Dermis blood vessel endothelial cell (primary cell): ENCODE results near the gene ASIC5. TPM values are rescaled to one million over a fixed set of nuclear protein-coding genes. Genes with fewer than 3 reads are reported as not detected.
"Not testable (repeated sequence)": the region's sequence is repeated elsewhere in the genome, so short reads cannot be mapped to it uniquely, and the experiment has no call there.

Experiments
- DNase-seq: peaks from one replicate; pipeline ENCODE4 v3.0.0; 2010
- total RNA-seq: library from RNA; depleted of rRNA; stranded (reverse); fragments of >200 nt; gene quantifications from 2 replicates; pipeline ENCODE4 v1.2.3, GENCODE V29; 2014

ASIC5 gene
- total RNA-seq, 1 donor from 2014 or later: not detected

DNA sequence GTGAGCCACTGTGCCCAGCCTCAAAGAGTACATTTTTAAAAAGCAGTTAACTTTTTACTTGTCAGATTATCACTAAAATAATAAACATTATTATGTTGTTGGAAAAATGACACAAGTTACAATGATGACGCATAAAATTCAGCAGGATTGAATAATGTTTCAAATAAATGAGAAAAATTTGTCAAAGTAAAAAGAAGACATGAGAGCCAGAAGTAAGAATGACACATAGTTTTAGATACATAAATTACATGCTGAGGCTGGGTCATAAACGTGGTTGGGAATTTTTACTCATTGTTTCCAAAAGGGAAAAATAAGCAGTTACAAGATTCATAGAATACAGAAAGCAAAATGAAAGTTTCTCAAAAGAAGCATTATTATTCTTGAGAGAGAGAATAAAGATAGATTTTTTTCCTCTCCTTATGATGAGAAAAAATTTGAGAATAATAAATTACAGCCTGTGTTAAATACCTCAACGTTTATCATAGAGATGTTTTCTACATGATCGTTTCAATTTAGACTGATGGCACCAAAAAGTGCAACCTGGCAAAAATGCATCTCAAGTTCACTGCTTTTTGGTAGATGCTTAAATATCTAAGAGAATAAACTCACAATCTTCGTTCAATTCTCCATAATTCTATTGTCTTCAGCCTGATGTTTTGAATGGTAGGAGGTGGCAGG is 66.8 kb downstream of the ASIC5 start:
- no peak for DNase-seq

DNA sequence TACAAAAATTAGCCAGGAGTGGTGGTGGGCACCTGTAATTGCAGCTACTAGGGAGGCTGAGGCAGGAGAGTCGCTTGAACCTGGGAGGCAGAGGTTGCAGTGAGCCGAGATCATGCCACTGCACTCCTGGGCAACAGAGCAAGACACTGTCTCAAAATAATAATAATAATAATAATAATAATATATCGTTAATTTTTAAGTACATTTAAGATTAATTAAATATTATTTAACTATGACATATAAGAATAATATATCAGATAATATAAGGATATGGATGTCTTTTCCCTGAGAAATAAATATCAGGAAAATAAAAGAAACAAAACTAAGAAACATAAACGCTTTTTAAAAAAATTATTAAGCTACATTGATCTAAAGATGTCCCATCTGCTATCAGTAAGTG is 68.5 kb downstream of the ASIC5 start:
- not testable (repeated sequence) for DNase-seq

DNA sequence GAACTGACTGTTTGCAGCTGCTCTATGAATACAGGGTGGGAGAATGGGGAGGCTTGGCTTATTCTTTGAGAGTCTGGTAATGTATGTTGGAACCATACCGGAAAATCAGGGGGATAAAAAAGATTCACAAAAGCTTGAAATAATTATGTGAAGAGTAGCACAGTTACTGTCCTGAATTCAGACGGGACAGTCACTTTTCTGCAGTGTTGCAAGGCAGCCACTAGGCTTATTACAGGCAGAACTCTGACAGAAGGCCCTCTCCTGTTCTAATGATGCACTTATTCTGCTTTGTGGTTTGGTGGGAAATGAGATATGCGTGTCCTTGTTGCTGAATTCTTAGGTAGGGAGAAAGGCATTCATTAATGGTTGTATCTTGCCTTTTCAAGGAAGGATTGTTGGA is 70.1 kb downstream of the ASIC5 start:
- no peak for DNase-seq

DNA sequence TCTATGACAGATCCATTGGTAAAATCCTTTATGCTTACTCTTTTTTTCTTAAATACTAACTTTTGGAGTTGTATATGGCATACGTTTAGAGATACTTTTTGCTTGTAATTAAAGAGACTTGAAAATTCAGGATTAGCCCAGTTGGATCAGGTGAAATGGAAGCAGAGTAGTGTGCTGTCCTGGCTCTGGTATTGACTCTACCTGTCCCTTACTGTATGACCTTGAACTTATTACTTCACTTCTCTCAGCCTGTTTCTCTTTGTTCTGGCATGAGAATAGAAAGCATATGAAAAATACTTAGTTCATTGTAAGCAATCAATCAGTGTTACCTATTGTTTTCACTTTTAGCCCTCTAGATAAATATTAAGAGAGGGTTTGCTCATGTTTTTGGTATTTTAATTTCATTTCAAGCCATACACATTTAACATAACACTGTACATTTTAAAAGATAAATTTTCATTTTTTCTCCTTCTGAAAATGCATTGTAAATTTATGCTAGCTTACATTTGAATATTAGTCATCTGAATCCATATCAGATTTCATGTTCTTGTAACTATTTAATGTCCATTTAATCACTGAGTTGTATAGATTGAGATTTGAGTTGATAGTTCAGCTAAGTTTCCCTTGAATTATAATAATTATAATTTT is 71.4 kb downstream of the ASIC5 start:
- DNase-seq: no peak

DNA sequence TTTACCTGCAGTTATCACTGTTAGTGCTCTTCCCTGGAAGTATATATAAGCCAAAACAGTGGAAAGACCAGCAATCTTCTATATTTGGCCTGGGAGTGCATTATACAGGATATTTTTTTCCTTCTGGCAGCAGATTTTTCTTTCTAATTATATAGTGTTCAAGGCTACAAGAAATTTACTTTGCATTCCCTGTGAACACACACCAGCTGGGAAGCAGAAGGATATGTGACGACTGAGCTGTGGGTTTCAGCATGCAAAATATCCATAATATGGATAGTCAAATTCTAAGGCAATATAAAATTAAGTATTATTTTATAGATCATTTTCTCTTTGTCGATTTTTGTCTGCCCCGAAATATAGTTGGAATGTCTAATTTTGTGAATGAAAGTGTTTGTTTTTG is 76.1 kb downstream of the ASIC5 start:
- no peak for DNase-seq

DNA sequence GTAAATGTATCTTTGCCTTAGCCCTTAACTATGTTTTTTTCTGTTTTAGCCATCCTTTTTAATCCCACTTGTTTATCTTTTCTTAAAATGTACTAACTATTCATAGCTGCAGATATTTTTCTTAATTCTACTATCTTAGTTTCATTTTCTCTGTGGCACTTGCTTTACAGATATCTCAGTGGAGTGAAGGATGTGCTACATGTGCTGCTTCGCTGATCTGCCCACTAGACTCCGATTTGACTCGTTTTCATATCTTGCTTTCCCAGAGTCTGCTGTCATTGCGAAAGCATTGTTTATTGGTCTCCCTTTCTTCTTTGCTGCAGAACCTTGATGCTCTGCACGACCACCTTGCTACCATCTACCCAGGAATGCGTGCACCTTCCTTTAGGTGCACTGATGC is 76.7 kb downstream of the ASIC5 start:
- DNase-seq: no peak

DNA sequence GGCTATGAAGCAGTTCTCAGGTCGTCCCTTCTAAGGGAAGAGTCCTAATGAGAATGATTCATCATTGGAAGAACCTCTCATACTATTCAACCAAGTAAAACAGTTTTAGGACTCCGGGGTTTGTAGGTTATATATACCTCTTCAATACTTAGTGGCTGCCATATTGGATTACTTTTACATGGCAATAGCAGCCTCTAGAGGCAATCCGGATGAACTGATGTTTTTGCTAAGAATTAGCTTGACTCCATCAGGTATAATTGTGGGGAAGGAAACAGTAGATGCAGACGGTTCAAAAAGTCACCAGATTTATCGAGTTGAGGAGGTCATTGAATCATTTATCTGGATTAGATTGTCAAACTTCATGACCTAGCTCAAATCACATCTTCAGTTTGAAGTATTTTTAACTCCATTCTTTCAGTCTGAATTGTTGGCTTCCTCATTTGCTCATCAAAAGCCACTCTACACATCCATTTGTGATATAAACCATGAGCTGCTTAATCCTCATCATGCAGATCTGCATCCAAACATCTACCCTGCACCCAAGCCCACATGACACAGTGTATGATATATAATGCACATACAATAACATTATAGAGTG is 78.9 kb downstream of the ASIC5 start:
- DNase-seq: peak; percentile 8

DNA sequence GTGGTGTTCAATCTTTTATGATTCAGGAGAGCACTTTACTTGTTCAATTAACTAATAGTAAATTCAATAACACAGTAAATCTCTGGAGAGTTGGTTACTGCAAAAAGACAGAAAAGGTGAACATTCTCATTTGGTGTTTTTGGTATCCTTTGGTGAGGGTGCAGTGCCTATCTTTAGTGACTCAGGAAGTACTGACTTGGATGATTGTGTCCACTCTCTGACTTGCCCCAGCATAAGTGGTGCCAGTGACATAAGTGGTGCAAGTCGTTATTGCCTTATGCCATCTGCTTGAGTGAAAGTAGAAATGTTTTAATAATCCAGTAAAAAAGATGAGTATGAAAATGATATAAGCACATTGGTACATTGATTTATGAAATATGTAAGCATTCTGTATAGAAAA is 80.2 kb downstream of the ASIC5 start:
- no peak for DNase-seq

DNA sequence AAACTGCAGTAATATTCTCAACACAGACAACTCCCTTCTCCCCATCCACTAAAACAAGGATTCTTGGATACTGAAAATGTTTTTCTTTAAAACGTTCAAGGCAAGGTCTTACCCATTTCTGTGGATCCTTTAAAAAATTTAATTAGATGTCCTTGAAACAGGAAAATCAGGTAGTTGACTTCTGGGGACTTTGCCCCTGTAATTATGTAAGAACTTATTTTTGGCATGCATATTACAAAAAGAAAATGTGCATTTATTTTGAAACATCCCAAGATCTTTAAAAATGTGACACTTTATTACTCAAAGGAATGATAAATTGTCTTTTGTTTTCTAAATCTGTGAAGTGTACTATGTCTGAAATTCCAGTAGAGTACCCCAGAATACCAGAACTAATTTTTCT is 81.4 kb downstream of the ASIC5 start:
- DNase-seq: no peak

DNA sequence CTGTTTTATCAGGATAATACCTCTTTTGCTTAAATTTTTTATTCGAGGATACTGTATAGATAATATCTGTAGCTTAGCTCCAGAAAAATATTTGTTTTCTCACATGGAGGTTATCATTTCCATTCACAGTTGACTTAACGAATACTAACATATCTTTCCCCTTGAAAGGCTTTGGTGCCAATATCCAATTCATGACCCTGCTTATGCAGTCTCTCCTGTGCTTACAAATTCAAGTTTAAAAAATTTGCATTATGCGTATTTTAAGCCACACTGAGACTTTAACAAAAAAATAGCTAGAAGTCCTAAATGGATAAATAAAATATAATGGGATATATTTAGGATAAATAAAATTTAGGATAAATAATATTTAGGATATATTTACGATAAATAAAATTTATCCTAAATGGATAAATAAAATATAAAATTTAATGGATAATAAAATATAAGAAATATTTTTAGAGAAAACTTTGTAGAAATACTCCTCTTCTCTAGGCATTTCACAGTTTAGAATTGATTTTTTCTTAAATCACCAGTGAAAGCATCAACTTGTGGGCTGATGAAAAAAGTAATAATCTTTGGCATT is 84.7 kb downstream of the ASIC5 start:
- no peak for DNase-seq

DNA sequence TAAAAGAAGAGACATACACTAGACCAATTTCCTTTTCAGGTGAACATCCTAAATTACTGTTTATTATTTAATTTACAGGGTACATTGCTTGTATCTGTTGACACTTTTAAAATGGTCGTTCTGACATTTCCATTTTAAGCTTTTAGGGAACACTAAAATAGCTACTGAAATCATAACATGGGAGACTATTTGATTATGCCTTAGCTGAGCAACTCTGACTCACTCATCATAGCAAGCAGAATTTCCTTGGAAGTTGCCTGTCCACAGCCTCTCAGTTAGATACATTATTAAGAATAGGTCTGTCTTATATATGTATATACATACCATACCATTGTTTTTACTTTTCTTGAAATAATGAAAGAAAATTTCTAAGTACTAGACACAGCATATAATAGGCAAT is 85.3 kb downstream of the ASIC5 start:
- DNase-seq: no peak

Other genes starting within 250 kb of the ASIC5 start
- 41.7 and 50.4 TPM in 2 replicates for gene GUCY1A1, start 199.4 kb downstream of the ASIC5 start, total RNA-seq
- gene GUCY1B1, start 107.3 kb downstream of the ASIC5 start, total RNA-seq: 6.3 and 8.1 TPM in 2 replicates
- not detected in 2 replicates for gene TDO2, start 37.4 kb upstream of the ASIC5 start, total RNA-seq
- gene CTSO, start 87.6 kb upstream of the ASIC5 start, total RNA-seq: 9.3 and 10.7 TPM in 2 replicates